ENCODE results near the gene SMAD3. TPM values are rescaled to one million over a fixed set of nuclear protein-coding genes. Genes with fewer than 3 reads are reported as not detected.

SMAD3 gene
- total and polyA plus RNA-seq, 2 of the 8 experiments (the other 6 are each of a cell fraction or from before 2014, with no cell fraction given): 10.1 to 12.4 TPM

- DNase-seq (ENCODE audit: low read depth in 1 of 2, low spot score in 2 of 2) (no peak), FAIRE-seq (no peak)
- Histone ChIP-seq H2BK120ac (replicated peaks; ENCODE audit: low read depth, low read length) (no peak overlapping the region), H3K79me1 (ENCODE audit: low read depth, low read length) (peaks cover 7% of the 10 kb centered on the region; the same call in 1 of the 2 replicates), H3K36me3 (ENCODE audit: control insufficient read depth in 2 of 4, insufficient read depth in 4 of 4, low read length in 3 of 4) (no peaks in the 10 kb centered on the region), H3K9ac (replicated peaks in 1 of 4; ENCODE audit: extremely low read depth in 1 of 4, low read depth in 3 of 4, low read length in 3 of 4) (no peak overlapping the region), H3K56ac (replicated peaks; ENCODE audit: insufficient read length, low read depth, low read length) (no peak overlapping the region), H3K23ac (ENCODE audit: insufficient read length) (no peak overlapping the region), H2AK5ac (ENCODE audit: low read depth, low read length) (no peak overlapping the region), H2AFZ (ENCODE audit: low read length) (no peak overlapping the region), H4K91ac (replicated peaks; ENCODE audit: insufficient read length, low read length) (no peak overlapping the region), H3K9me3 (ENCODE audit: insufficient read depth in 2 of 2, low read depth in 1 of 2, low read length in 1 of 2) (no peaks in the 10 kb centered on the region), H2BK5ac (ENCODE audit: low read depth, low read length) (no peak overlapping the region), H3K4me2 (ENCODE audit: insufficient read depth in 1 of 2, low read depth in 2 of 2, low read length in 2 of 2) (no peak overlapping the region), H4K8ac (ENCODE audit: extremely low read depth, insufficient read depth, low read length) (no peak overlapping the region), H3K14ac (ENCODE audit: insufficient read length) (no peak overlapping the region), H3K4me1 (replicated peaks in 1 of 4; ENCODE audit: control insufficient read depth in 3 of 4, insufficient read depth in 4 of 4, low read length in 3 of 4) (peaks cover 4 to 19% (median 7%) of the 10 kb centered on the region in 4 experiments; a peak in 6 of 7 replicates), H2BK20ac (ENCODE audit: low read length) (no peak overlapping the region), H2BK12ac (ENCODE audit: low read depth, low read length) (no peak overlapping the region), H3K27ac (ENCODE audit: low read depth, low read length) (no peak overlapping the region), H4K20me1 (replicated peaks in 1 of 2; ENCODE audit: control insufficient read depth in 1 of 2, insufficient read depth in 2 of 2, low read length in 2 of 2) (peaks cover 7% of the 10 kb centered on the region in 2 experiments), H2BK15ac (ENCODE audit: low read length) (no peak overlapping the region), H3K23me2 (ENCODE audit: low read depth, low read length) (no peaks in the 10 kb centered on the region), H3K27me3 (replicated peaks in 1 of 4; ENCODE audit: control insufficient read depth in 3 of 4, extremely low read depth in 1 of 4, insufficient read depth in 3 of 4, low read length in 3 of 4) (peaks cover 0 to 5% (median 5%) of the 10 kb centered on the region in 4 experiments; a peak in 3 of 7 replicates), H3K18ac (ENCODE audit: extremely low read depth, low read length) (no peak overlapping the region), H3K4me3 (ENCODE audit: extremely low read depth in 1 of 4, insufficient read depth in 2 of 4, low read depth in 3 of 4, low read length in 4 of 4) (no peak overlapping the region), H4K5ac (ENCODE audit: insufficient read length, low read depth, low read length) (no peak overlapping the region), H3K4ac (replicated peaks; ENCODE audit: insufficient read length, low read depth, low read length) (no peak overlapping the region), H3K79me2 (ENCODE audit: control insufficient read depth in 1 of 2, insufficient read depth in 2 of 2, low read length in 2 of 2) (peaks cover 0 to 32% of the 10 kb centered on the region in 2 experiments; a peak in 2 of 4 replicates)
- POLR2A ChIA-PET (ENCODE audit: partially characterized antibody): interaction anchor here (0.9 to 1.3 kb wide), 3 partner anchors 9 to 43 kb away, joined by 3 to 4 read pairs (median 3); no protein-coding TSS in a partner anchor
- no peak for TF ChIP-seq RFX5 (IDR thresholded peaks at IDR 0.05; ENCODE audit: borderline replicate concordance, low read depth, low read length)
- TF ChIP-seq NANOG (IDR thresholded peaks at IDR 0.05; ENCODE audit: insufficient read depth, low read depth, low read length, poor library complexity, severe bottlenecking): no peak
- TF ChIP-seq TCF12 (IDR thresholded peaks at IDR 0.05; ENCODE audit: low read depth, low read length): no peak
- TF ChIP-seq RXRA (IDR thresholded peaks at IDR 0.05; ENCODE audit: insufficient read depth, low read depth, low read length): no peak
- no peak for TF ChIP-seq KDM4A (IDR thresholded peaks at IDR 0.05; ENCODE audit: low read depth, low read length, severe bottlenecking)
- no peak for TF ChIP-seq CBX8 (IDR thresholded peaks at IDR 0.05; ENCODE audit: borderline replicate concordance, low read depth, low read length)
- TF ChIP-seq CHD2 (IDR thresholded peaks at IDR 0.05; ENCODE audit: low read length): no peak
- TF ChIP-seq BACH1 (IDR thresholded peaks at IDR 0.05; ENCODE audit: low read length): no peak
- CTCF ChIA-PET (ENCODE audit: partially characterized antibody): interaction anchor here (2.4 to 4.5 kb wide), 2 partner anchors 9 to 126 kb away, joined by 6 to 23 read pairs; no protein-coding TSS in a partner anchor
- WGBS, 2 experiments (ENCODE audit: extremely low coverage in 1 of 2, insufficient coverage in 1 of 2, insufficient read length in 1 of 2, insufficient replicate concordance in 2 of 2, low coverage in 1 of 2, low lambda C conversion rate in 2 of 2, missing lambda C conversion rate in 1 of 2): 78% methylated on average over 2 of the region's 2 CpGs; no CpG with 5 or more reads in 1 of the 2 experiments
These were observed 7.6 kb downstream of the SMAD3 start for GRCh38 chr15:67072958-67073357.

All from H1 (cell line).